ENCODE measurements around the gene JHY. TPM values are rescaled to one million over a fixed set of nuclear protein-coding genes. Genes with fewer than 3 reads are reported as not detected.
A peak's percentile ranks its signal among the peaks of the same experiment; 100 is the strongest.

The JHY gene
- total and polyA plus RNA-seq, 10 donors = 1.0 to 5.6 (median 4.4) TPM

GRCh38 chr11:122984186-122985011 lies 101.8 kb downstream of the JHY start:
- Histone ChIP-seq H3K36me3 (no peaks in the 10 kb centered on the region), H3K4me1 (peaks cover 7 to 31% (median 19%) of the 10 kb centered on the region in 6 donors), H3K27me3 (replicated peaks in 1 of 7) (peaks cover 5 to 93% (median 77%) of the 10 kb centered on the region in 7 donors), H3K9me3 (no peaks in the 10 kb centered on the region), H3K27ac (no peak overlapping the region), H3K4me3 (peak overlapping the region; percentile 52 to 72 (median 60))
- no peak for DNase-seq
- intact Hi-C loops (cut with DNase I; ENCODE audit: low total_unique reads) = no loop called here
- TF ChIP-seq CTCF (IDR thresholded peaks at IDR 0.05 in 8 of 11, conservative IDR thresholded peaks at IDR 0.05 in 3 of 11) = no peak
- no peak for TF ChIP-seq POLR2A (IDR thresholded peaks at IDR 0.05)
- peak in 1 of 3 donors; percentile 19 for TF ChIP-seq POLR2AphosphoS5 (IDR thresholded peaks at IDR 0.05)
- WGBS, 5 donors = 1% methylated on average over 47 to 59 of the region's 59 CpGs

- DNase-seq = no peak
- WGBS, 5 donors = 54 to 63% (median 56%) methylated on average over 3 of the region's 3 CpGs
- no peaks in the 10 kb centered on the region for H3K9me3 ChIP-seq
- TF ChIP-seq POLR2A (IDR thresholded peaks at IDR 0.05) (no peak), POLR2AphosphoS5 (IDR thresholded peaks at IDR 0.05) (no peak), CTCF (IDR thresholded peaks at IDR 0.05 in 8 of 11, conservative IDR thresholded peaks at IDR 0.05 in 3 of 11) (no peak)
- no peaks in the 10 kb centered on the region for H3K36me3 ChIP-seq
- H3K4me3 ChIP-seq = no peak overlapping the region
- intact Hi-C loops (cut with DNase I; ENCODE audit: low total_unique reads) = no loop called here
- peaks cover 0 to 73% (median 4%) of the 10 kb centered on the region in 7 donors for H3K27me3 ChIP-seq (replicated peaks in 1 of 7)
- H3K4me1 ChIP-seq = no peaks in the 10 kb centered on the region
- H3K27ac ChIP-seq = no peak overlapping the region
These were observed 113.0 kb downstream of the JHY start for GRCh38 chr11:122995526-122995925.

GRCh38 chr11:122998727-122999366 lies 116.3 kb downstream of the JHY start:
- 43 to 58% (median 46%) methylated on average over 12 to 14 of the region's 14 CpGs for WGBS, 5 donors
- H3K36me3 ChIP-seq = no peaks in the 10 kb centered on the region
- no peak for TF ChIP-seq POLR2A (IDR thresholded peaks at IDR 0.05)
- TF ChIP-seq POLR2AphosphoS5 (IDR thresholded peaks at IDR 0.05) = no peak
- TF ChIP-seq CTCF (IDR thresholded peaks at IDR 0.05 in 8 of 11, conservative IDR thresholded peaks at IDR 0.05 in 3 of 11) = no peak
- no peaks in the 10 kb centered on the region for H3K9me3 ChIP-seq
- intact Hi-C loops (cut with DNase I; ENCODE audit: low total_unique reads) = no loop called here
- H3K4me1 ChIP-seq = no peaks in the 10 kb centered on the region
- DNase-seq = no peak
- peaks cover 0 to 47% (median 4%) of the 10 kb centered on the region in 7 donors for H3K27me3 ChIP-seq (replicated peaks in 1 of 7)
- H3K27ac ChIP-seq = no peak overlapping the region
- H3K4me3 ChIP-seq = no peak overlapping the region

- H3K4me3 ChIP-seq = no peak overlapping the region
- H3K4me1 ChIP-seq = no peaks in the 10 kb centered on the region
- H3K27ac ChIP-seq = no peak overlapping the region
- H3K36me3 ChIP-seq = no peaks in the 10 kb centered on the region
- peaks cover 0 to 34% (median 4%) of the 10 kb centered on the region in 7 donors for H3K27me3 ChIP-seq (replicated peaks in 1 of 7)
- intact Hi-C loops (cut with DNase I; ENCODE audit: low total_unique reads) = no loop called here
- WGBS, 5 donors = 70 to 93% (median 80%) methylated on average over 5 of the region's 5 CpGs
- no peak for TF ChIP-seq CTCF (IDR thresholded peaks at IDR 0.05 in 8 of 11, conservative IDR thresholded peaks at IDR 0.05 in 3 of 11)
- TF ChIP-seq POLR2A (IDR thresholded peaks at IDR 0.05) = no peak
- no peak for TF ChIP-seq POLR2AphosphoS5 (IDR thresholded peaks at IDR 0.05)
- DNase-seq = no peak
- no peaks in the 10 kb centered on the region for H3K9me3 ChIP-seq
These were observed 118.2 kb downstream of the JHY start for GRCh38 chr11:123000721-123001120.

Measured in spleen (tissue), 11 donors.